ENCODE measurements around the gene SF3A1. TPM values are rescaled to one million over a fixed set of nuclear protein-coding genes. Genes with fewer than 3 reads are reported as not detected.

Gene SF3A1
- total RNA-seq, 1 donor from 2014 or later, result 190 TPM

- H3K4me1 Mint-ChIP-seq (ENCODE audit: unreplicated experiment), result peaks cover 13% of the 10 kb centered on the region
- no peaks in the 10 kb centered on the region for H3K36me3 Mint-ChIP-seq
- H3K27me3 Mint-ChIP-seq, result peaks cover 21% of the 10 kb centered on the region
- no peaks in the 10 kb centered on the region for H3K9me3 Mint-ChIP-seq
- no peak for DNase-seq (ENCODE audit: extremely low spot score, unreplicated experiment)
- H3K4me3 Mint-ChIP-seq, result no peak overlapping the region
- no peak overlapping the region for H3K27ac Mint-ChIP-seq
- no peak for TF ChIP-seq CTCF (conservative IDR thresholded peaks at IDR 0.05)
These were observed 37.2 kb upstream of the SF3A1 start for GRCh38 chr22:30393885-30394284.

GRCh38 chr22:30393322-30393680 is 36.6 kb upstream of the SF3A1 start:
- Mint-ChIP-seq H3K27ac (no peak overlapping the region), H3K27me3 (peaks cover 15% of the 10 kb centered on the region), H3K36me3 (no peaks in the 10 kb centered on the region), H3K9me3 (no peaks in the 10 kb centered on the region), H3K4me3 (no peak overlapping the region), H3K4me1 (ENCODE audit: unreplicated experiment) (peaks cover 13% of the 10 kb centered on the region)
- no peak for DNase-seq (ENCODE audit: extremely low spot score, unreplicated experiment)
- no peak for TF ChIP-seq CTCF (conservative IDR thresholded peaks at IDR 0.05)

- Mint-ChIP-seq H3K36me3 (no peaks in the 10 kb centered on the region), H3K27me3 (peaks cover 10% of the 10 kb centered on the region), H3K4me1 (ENCODE audit: unreplicated experiment) (peaks cover 8% of the 10 kb centered on the region), H3K9me3 (no peaks in the 10 kb centered on the region), H3K27ac (no peak overlapping the region), H3K4me3 (no peak overlapping the region)
- no peak for TF ChIP-seq CTCF (conservative IDR thresholded peaks at IDR 0.05)
- no peak for DNase-seq (ENCODE audit: extremely low spot score, unreplicated experiment)
These were observed 36.1 kb upstream of the SF3A1 start for GRCh38 chr22:30392661-30393321.

GRCh38 chr22:30390974-30391691 is 34.4 kb upstream of the SF3A1 start:
- Mint-ChIP-seq H3K27me3 (peaks cover 7% of the 10 kb centered on the region), H3K36me3 (no peaks in the 10 kb centered on the region), H3K4me3 (no peak overlapping the region), H3K27ac (peak overlapping the region; percentile 13), H3K9me3 (no peaks in the 10 kb centered on the region), H3K4me1 (ENCODE audit: unreplicated experiment) (peaks cover 8% of the 10 kb centered on the region)
- DNase-seq (ENCODE audit: extremely low spot score, unreplicated experiment), result no peak
- peak; percentile 78 for TF ChIP-seq CTCF (conservative IDR thresholded peaks at IDR 0.05)

- H3K27me3 Mint-ChIP-seq, result no peaks in the 10 kb centered on the region
- peaks cover 5% of the 10 kb centered on the region for H3K4me1 Mint-ChIP-seq (ENCODE audit: unreplicated experiment)
- H3K27ac Mint-ChIP-seq, result peak within 1 kb of the TSS; percentile 89
- no peaks in the 10 kb centered on the region for H3K9me3 Mint-ChIP-seq
- H3K36me3 Mint-ChIP-seq, result no peaks in the 10 kb centered on the region
- DNase-seq (ENCODE audit: extremely low spot score, unreplicated experiment), result peak; percentile 96
- peak within 1 kb of the TSS; percentile 86 for H3K4me3 Mint-ChIP-seq
- peak; percentile 98 for TF ChIP-seq CTCF (conservative IDR thresholded peaks at IDR 0.05)
These were observed 30.5 kb upstream of the SF3A1 start, which contains the start of gene RNF215 for GRCh38 chr22:30386960-30387827. RNF215 (minus strand) TSS chr22:30387411; CDS start chr22:30387313, 98 bp downstream.
